Keratinocyte (primary cell): Measurements from ENCODE around the gene R3HDM1. TPM values are rescaled to one million over a fixed set of nuclear protein-coding genes. Genes with fewer than 3 reads are reported as not detected.

Experiments used
- DNase-seq: peaks from one replicate; pipeline ENCODE4 v3.0.0-alpha.2; 2011; ENCODE audit warnings: low read depth, missing footprints, low spot score
- FAIRE-seq: peaks from 2 replicates; lab custom pipeline; 2011; peaks lifted over from hg19 to GRCh38; lab: Jason Lieb, UNC
- H2AFZ ChIP-seq: 2 replicates; pipeline ENCODE4 v1.6.0; 2012; ENCODE audit warnings: low read length, control low read depth, inconsistent platforms; ENCODE audit not compliant: control insufficient read depth
- H3K27ac ChIP-seq: 2 replicates; pipeline ENCODE4 v1.5.1; 2011; ENCODE audit warnings: low read length; ENCODE audit not compliant: control insufficient read depth, insufficient read depth
- H3K27me3 ChIP-seq: 3 replicates; pipeline ENCODE4 v1.6.0; 2011; ENCODE audit warnings: low read length; ENCODE audit not compliant: control insufficient read depth, insufficient read depth; ENCODE audit errors: extremely low read depth
- H3K36me3 ChIP-seq, 2 experiments: 2 replicates in 1 of 2; 3 replicates in 1 of 2; pipeline ENCODE4 v1.5.1; 2011; ENCODE audit warnings: low read length in 2 of 2, mild to moderate bottlenecking in 1 of 2; ENCODE audit not compliant: control insufficient read depth in 2 of 2, insufficient read depth in 2 of 2; ENCODE audit errors: extremely low read depth in 1 of 2
- H3K4me1 ChIP-seq: 3 replicates; pipeline ENCODE4 v1.5.1; 2011; ENCODE audit warnings: low read length; ENCODE audit not compliant: control insufficient read depth, insufficient read depth; ENCODE audit errors: extremely low read depth
- H3K4me2 ChIP-seq: 3 replicates; pipeline ENCODE4 v1.6.0; 2011; ENCODE audit warnings: low read depth, low read length; ENCODE audit not compliant: control insufficient read depth, insufficient read depth; ENCODE audit errors: extremely low read depth
- H3K4me3 ChIP-seq, 3 experiments: fragments of 200-600 bp in 1 of 3; sonication (generic) in 1 of 3; 2 replicates in 2 of 3; 3 replicates in 1 of 3; pipeline ENCODE4 v1.5.1; 2011 to 2016; ENCODE audit warnings: low read length in 3 of 3, mild to moderate bottlenecking in 3 of 3, control low read depth in 2 of 3, inconsistent platforms in 1 of 3, low read depth in 1 of 3, mixed read lengths in 1 of 3, mixed run types in 1 of 3, moderate library complexity in 1 of 3; ENCODE audit not compliant: control insufficient read depth in 2 of 3, insufficient read depth in 2 of 3; ENCODE audit errors: extremely low read depth in 1 of 3
- H3K79me2 ChIP-seq: 2 replicates; pipeline ENCODE4 v1.6.0; 2012; ENCODE audit warnings: low read length; ENCODE audit not compliant: control insufficient read depth, insufficient read depth
- H3K9ac ChIP-seq: 3 replicates; pipeline ENCODE4 v1.6.0; 2011; ENCODE audit warnings: low read length; ENCODE audit not compliant: control insufficient read depth, insufficient read depth; ENCODE audit errors: extremely low read depth
- H3K9me1 ChIP-seq: 3 replicates; pipeline ENCODE4 v1.6.0; 2011; ENCODE audit warnings: low read length; ENCODE audit not compliant: control insufficient read depth, insufficient read depth; ENCODE audit errors: extremely low read depth
- H3K9me3 ChIP-seq: 2 replicates; pipeline ENCODE4 v1.5.1; 2012; ENCODE audit warnings: low read depth, low read length; ENCODE audit not compliant: control insufficient read depth
- H4K20me1 ChIP-seq: 3 replicates; pipeline ENCODE4 v1.6.0; 2011; ENCODE audit warnings: low read length; ENCODE audit not compliant: control insufficient read depth, insufficient read depth; ENCODE audit errors: extremely low read depth
- EZH2 ChIP-seq: IDR thresholded peaks from one replicate; pipeline ENCODE4 v1.6.1; 2012; ENCODE audit warnings: inconsistent platforms, mild to moderate bottlenecking, low read length, moderate library complexity
- dilution Hi-C: fragments of 300-500 bp; cut with MboI; formaldehyde crosslinking; loops from one replicate; pipeline ENCODE4 v1.7.0; 2020; ENCODE audit warnings: low sequenced_read_pairs; ENCODE audit not compliant: extremely low pct_ligation_motif_present
- polyA plus RNA-seq, 5 experiments: library from polyadenylated mRNA; depleted of rRNA in 3 of 5; stranded (reverse) in 3 of 5; stranded (forward) in 1 of 5; unstranded in 1 of 5; fragments of >200 nt; gene quantifications; 1 replicate in 1 of 5; 2 replicates in 3 of 5; 3 replicates in 1 of 5; pipeline versions ENCODE4 v1.2.1 to v1.2.3, GENCODE V29; 2011 to 2012; ENCODE audit warnings: missing spikeins in 2 of 5, low read depth in 1 of 5, low replicate concordance in 1 of 5
- TF ChIP-seq, protein P1 (sequence below), 3 experiments: IDR thresholded peaks in 1 of 3; conservative IDR thresholded peaks in 1 of 3; optimal IDR thresholded peaks in 1 of 3; 2 replicates in 2 of 3; 3 replicates in 1 of 3; pipeline versions ENCODE3 to v1.5.1; 2011; ENCODE audit warnings: low read length in 3 of 3, mild to moderate bottlenecking in 3 of 3, moderate library complexity in 2 of 3, control low read depth in 1 of 3, inconsistent platforms in 1 of 3; ENCODE audit not compliant: insufficient read depth in 2 of 3; ENCODE audit errors: extremely low read depth in 1 of 3

R3HDM1 gene
- polyA plus RNA-seq, 1 donor (not counting 4 experiments of a cell fraction or from before 2014, with no cell fraction given) = 41.0 TPM

DNA sequence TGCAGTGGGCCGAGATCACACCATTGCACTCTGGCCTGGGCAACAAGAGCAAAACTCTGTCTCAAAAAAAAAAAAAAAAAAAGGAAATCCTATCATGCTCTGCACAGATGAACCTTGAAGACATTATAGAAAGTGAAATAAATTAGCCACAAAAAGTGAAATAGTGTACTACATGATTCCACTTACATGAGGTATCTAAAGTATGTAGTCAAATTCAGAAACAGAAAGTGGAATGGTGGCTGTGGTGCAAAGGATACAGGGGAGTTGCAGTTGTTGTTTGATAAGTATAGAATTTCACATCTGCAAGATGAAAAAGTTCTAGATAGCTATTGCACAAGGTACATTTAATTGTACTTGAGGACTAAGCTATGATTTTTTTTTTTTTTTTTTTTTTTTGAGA lies 5.5 kb upstream of the R3HDM1 start:
- peaks cover 14% of the 10 kb centered on the region for H3K79me2 ChIP-seq
- dilution Hi-C loops = no loop called here
- no peak for FAIRE-seq

DNA sequence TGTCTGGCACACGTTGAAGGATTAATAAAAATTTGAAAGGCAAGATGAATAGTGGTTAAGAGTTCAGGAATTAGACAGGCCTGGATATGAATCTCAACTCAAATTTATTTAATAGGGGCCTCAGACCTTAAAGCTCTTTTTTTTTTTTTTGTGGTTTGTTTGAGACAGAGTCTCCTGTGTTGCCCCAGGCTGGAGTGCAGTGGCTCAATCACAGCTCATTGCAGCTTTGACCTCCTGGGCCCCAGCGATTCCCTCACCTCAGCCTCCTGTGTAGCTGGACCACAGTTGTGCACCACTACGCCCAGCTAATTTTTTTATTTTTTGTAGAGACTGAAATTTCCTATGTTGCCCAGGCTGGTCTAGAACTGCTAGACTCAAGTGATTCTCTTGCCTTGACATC lies 3.3 kb upstream of the R3HDM1 start:
- no peak for TF ChIP-seq EZH2
- TF ChIP-seq, protein P1, sequence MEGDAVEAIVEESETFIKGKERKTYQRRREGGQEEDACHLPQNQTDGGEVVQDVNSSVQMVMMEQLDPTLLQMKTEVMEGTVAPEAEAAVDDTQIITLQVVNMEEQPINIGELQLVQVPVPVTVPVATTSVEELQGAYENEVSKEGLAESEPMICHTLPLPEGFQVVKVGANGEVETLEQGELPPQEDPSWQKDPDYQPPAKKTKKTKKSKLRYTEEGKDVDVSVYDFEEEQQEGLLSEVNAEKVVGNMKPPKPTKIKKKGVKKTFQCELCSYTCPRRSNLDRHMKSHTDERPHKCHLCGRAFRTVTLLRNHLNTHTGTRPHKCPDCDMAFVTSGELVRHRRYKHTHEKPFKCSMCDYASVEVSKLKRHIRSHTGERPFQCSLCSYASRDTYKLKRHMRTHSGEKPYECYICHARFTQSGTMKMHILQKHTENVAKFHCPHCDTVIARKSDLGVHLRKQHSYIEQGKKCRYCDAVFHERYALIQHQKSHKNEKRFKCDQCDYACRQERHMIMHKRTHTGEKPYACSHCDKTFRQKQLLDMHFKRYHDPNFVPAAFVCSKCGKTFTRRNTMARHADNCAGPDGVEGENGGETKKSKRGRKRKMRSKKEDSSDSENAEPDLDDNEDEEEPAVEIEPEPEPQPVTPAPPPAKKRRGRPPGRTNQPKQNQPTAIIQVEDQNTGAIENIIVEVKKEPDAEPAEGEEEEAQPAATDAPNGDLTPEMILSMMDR (optimal IDR thresholded peaks at IDR 0.05 in 1 of 3, IDR thresholded peaks at IDR 0.05 in 1 of 3, conservative IDR thresholded peaks at IDR 0.05 in 1 of 3; ENCODE audit: extremely low read depth in 1 of 3, insufficient read depth in 2 of 3, low read length in 3 of 3) = no peak

More for the DNA sequence above, 5.5 kb upstream of the R3HDM1 start:
- Histone ChIP-seq H3K4me3 (no peak overlapping the region), H2AFZ (no peak overlapping the region), H3K27me3 (no peaks in the 10 kb centered on the region), H3K4me2 (no peak overlapping the region), H4K20me1 (no peaks in the 10 kb centered on the region), H3K27ac (no peak overlapping the region), H3K36me3 (no peaks in the 10 kb centered on the region), H3K9me3 (no peaks in the 10 kb centered on the region), H3K4me1 (peaks cover 16% of the 10 kb centered on the region), H3K9ac (no peak overlapping the region), H3K9me1 (no peaks in the 10 kb centered on the region)
- no peak for DNase-seq
- TF ChIP-seq, protein P1 (optimal IDR thresholded peaks at IDR 0.05 in 1 of 3, IDR thresholded peaks at IDR 0.05 in 1 of 3, conservative IDR thresholded peaks at IDR 0.05 in 1 of 3; ENCODE audit: extremely low read depth in 1 of 3, insufficient read depth in 2 of 3, low read length in 3 of 3) = no peak
- TF ChIP-seq EZH2 = no peak

More for the DNA sequence above, 3.3 kb upstream of the R3HDM1 start:
- Histone ChIP-seq H3K4me3 (no peak overlapping the region), H3K36me3 (no peaks in the 10 kb centered on the region), H2AFZ (no peak overlapping the region), H3K27me3 (no peaks in the 10 kb centered on the region), H3K9me3 (no peaks in the 10 kb centered on the region), H3K4me1 (peaks cover 10% of the 10 kb centered on the region), H3K4me2 (no peak overlapping the region), H4K20me1 (no peaks in the 10 kb centered on the region), H3K9me1 (no peaks in the 10 kb centered on the region), H3K9ac (no peak overlapping the region), H3K27ac (no peak overlapping the region), H3K79me2 (peaks cover 30% of the 10 kb centered on the region)
- no peak for FAIRE-seq
- dilution Hi-C loops = no loop called here
- no peak for DNase-seq
